Measurements from ENCODE around the gene SPRR1B. TPM values are rescaled to one million over a fixed set of nuclear protein-coding genes. Genes with fewer than 3 reads are reported as not detected.

Gene SPRR1B
- total RNA-seq, 1 experiment from 2014 or later = not detected

DNA sequence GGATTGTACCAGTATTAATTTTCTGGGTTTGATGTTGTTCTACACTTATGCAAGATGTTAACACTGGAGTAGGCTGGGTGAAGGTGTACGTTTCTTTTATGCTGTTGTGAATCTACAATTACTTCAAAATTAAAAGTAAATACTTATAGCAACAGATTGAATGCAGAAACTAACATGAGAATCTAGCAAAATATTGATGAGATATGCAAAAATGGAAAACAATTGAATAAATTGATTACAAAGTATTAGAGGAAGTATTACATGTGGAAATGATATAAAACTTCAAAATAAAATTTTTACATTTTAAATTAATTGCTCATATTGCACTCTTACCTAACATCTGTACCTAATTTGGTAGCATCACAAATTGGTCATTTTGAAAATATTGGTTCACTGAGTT is 35.2 kb upstream of the SPRR1B start:
- ChIA-PET CTCF (no interaction called here), POLR2A (no interaction called here)
- H3K36me3 ChIP-seq (ENCODE audit: control insufficient read depth, insufficient read depth, low read length) = no peaks in the 10 kb centered on the region
- no peak overlapping the region for H3K4me3 ChIP-seq (ENCODE audit: low read depth in 2 of 2, low read length in 2 of 2)
- H3K9me3 ChIP-seq (ENCODE audit: control insufficient read depth, insufficient read depth, low read depth, low read length) = no peaks in the 10 kb centered on the region
- no peak overlapping the region for H3K27ac ChIP-seq (ENCODE audit: low read length)
- peaks cover 2% of the 10 kb centered on the region; the same call in 1 of the 2 replicates for H3K27me3 ChIP-seq (ENCODE audit: control insufficient read depth, insufficient read depth, low read length)
- intact Hi-C loops (cut with micrococcal nuclease; ENCODE audit: unreplicated experiment) (no loop called here), in situ Hi-C loops (cut with HindIII; ENCODE audit: low pct_unique_long_range_greater_than_20kb, low sequenced_read_pairs) (no loop called here)
- TF ChIP-seq, protein P1, sequence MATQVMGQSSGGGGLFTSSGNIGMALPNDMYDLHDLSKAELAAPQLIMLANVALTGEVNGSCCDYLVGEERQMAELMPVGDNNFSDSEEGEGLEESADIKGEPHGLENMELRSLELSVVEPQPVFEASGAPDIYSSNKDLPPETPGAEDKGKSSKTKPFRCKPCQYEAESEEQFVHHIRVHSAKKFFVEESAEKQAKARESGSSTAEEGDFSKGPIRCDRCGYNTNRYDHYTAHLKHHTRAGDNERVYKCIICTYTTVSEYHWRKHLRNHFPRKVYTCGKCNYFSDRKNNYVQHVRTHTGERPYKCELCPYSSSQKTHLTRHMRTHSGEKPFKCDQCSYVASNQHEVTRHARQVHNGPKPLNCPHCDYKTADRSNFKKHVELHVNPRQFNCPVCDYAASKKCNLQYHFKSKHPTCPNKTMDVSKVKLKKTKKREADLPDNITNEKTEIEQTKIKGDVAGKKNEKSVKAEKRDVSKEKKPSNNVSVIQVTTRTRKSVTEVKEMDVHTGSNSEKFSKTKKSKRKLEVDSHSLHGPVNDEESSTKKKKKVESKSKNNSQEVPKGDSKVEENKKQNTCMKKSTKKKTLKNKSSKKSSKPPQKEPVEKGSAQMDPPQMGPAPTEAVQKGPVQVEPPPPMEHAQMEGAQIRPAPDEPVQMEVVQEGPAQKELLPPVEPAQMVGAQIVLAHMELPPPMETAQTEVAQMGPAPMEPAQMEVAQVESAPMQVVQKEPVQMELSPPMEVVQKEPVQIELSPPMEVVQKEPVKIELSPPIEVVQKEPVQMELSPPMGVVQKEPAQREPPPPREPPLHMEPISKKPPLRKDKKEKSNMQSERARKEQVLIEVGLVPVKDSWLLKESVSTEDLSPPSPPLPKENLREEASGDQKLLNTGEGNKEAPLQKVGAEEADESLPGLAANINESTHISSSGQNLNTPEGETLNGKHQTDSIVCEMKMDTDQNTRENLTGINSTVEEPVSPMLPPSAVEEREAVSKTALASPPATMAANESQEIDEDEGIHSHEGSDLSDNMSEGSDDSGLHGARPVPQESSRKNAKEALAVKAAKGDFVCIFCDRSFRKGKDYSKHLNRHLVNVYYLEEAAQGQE (IDR thresholded peaks at IDR 0.05; ENCODE audit: insufficient read depth in 1 of 2, low read depth in 2 of 2, low read length in 1 of 2) = no peak
- no peak for TF ChIP-seq POLR2AphosphoS5 (IDR thresholded peaks at IDR 0.05; ENCODE audit: low read depth, low read length)
- TF ChIP-seq TCF7L2 (IDR thresholded peaks at IDR 0.05; ENCODE audit: low read depth, low read length) = no peak
- TF ChIP-seq, protein P2, sequence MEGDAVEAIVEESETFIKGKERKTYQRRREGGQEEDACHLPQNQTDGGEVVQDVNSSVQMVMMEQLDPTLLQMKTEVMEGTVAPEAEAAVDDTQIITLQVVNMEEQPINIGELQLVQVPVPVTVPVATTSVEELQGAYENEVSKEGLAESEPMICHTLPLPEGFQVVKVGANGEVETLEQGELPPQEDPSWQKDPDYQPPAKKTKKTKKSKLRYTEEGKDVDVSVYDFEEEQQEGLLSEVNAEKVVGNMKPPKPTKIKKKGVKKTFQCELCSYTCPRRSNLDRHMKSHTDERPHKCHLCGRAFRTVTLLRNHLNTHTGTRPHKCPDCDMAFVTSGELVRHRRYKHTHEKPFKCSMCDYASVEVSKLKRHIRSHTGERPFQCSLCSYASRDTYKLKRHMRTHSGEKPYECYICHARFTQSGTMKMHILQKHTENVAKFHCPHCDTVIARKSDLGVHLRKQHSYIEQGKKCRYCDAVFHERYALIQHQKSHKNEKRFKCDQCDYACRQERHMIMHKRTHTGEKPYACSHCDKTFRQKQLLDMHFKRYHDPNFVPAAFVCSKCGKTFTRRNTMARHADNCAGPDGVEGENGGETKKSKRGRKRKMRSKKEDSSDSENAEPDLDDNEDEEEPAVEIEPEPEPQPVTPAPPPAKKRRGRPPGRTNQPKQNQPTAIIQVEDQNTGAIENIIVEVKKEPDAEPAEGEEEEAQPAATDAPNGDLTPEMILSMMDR (IDR thresholded peaks at IDR 0.05) = no peak
- TF ChIP-seq SIN3A (IDR thresholded peaks at IDR 0.05; ENCODE audit: borderline replicate concordance, insufficient read depth, low read depth, low read length) = no peak
- no peak for ATAC-seq
- H3K4me1 ChIP-seq (ENCODE audit: control insufficient read depth, insufficient read depth, low read length) = no peaks in the 10 kb centered on the region
- BruUV-seq (replicated peaks) = no TSS peak
- DNase-seq (ENCODE audit: low read depth, low spot score) = no peak

DNA sequence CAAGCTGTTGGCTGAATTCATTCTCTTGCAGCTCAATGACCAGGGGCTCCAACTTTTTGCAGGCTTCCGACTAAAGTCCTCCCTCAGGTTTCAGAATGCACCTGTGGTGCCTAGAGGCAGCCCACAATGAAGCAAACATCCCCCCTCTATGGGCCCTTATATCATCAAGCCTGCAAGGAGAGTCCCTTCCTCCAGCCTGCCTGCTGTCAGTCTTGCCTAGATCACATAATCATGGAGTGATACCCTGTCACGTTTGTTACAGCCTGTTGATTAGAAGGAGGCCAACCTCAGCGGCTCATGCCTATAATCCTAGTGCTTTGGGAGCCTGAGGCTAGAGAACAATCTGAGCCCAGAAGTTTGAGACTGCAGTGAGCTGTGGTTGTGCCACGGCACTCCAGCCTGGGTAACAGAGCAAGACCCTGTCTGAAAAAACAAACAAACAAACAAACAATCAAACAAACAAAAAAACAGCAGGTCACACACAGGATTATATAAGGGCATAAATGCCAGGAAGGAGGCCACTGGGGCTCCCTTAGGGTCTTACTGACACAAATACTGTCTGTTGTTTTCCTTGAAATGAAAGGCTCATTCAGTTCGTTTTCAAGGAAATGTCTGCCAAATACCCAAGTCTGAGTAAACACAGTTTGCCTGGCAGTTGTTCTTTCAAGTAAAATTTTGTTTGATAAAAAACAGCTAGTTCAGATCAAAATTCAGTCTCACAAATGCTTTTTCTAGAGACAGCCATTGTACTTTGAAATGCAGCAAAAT is 34.2 kb upstream of the SPRR1B start:
- ChIA-PET POLR2A (no interaction called here), CTCF (no interaction called here)
- intact Hi-C loops (cut with micrococcal nuclease; ENCODE audit: unreplicated experiment) = no loop called here
- no peak overlapping the region for H3K27ac ChIP-seq (ENCODE audit: low read length)
- in situ Hi-C loops (cut with HindIII; ENCODE audit: low pct_unique_long_range_greater_than_20kb, low sequenced_read_pairs) = no loop called here
- no TSS peak for BruUV-seq (replicated peaks)
- TF ChIP-seq POLR2AphosphoS5 (IDR thresholded peaks at IDR 0.05; ENCODE audit: low read depth, low read length) (no peak), SIN3A (IDR thresholded peaks at IDR 0.05; ENCODE audit: borderline replicate concordance, insufficient read depth, low read depth, low read length) (no peak), TCF7L2 (IDR thresholded peaks at IDR 0.05; ENCODE audit: low read depth, low read length) (no peak)
- TF ChIP-seq, protein P2 (IDR thresholded peaks at IDR 0.05) = no peak
- TF ChIP-seq, protein P1 (IDR thresholded peaks at IDR 0.05; ENCODE audit: insufficient read depth in 1 of 2, low read depth in 2 of 2, low read length in 1 of 2) = no peak
- 0 out of 2 replicates have a peak, but pooled peaks cover 2% of the 10 kb centered on the region for H3K27me3 ChIP-seq (ENCODE audit: control insufficient read depth, insufficient read depth, low read length)
- no peaks in the 10 kb centered on the region for H3K36me3 ChIP-seq (ENCODE audit: control insufficient read depth, insufficient read depth, low read length)
- no peaks in the 10 kb centered on the region for H3K4me1 ChIP-seq (ENCODE audit: control insufficient read depth, insufficient read depth, low read length)
- no peaks in the 10 kb centered on the region for H3K9me3 ChIP-seq (ENCODE audit: control insufficient read depth, insufficient read depth, low read depth, low read length)
- no peak for DNase-seq (ENCODE audit: low read depth, low spot score)
- H3K4me3 ChIP-seq (ENCODE audit: low read depth in 2 of 2, low read length in 2 of 2) = no peak overlapping the region
- ATAC-seq = no peak
